Choroid plexus epithelial cell (primary cell): ENCODE results near the gene OR9A2.

Experiments
- DNase-seq: peaks from one replicate; pipeline ENCODE4 v3.0.0-alpha.2; 2010; ENCODE audit warnings: low read depth
- H3K4me3 ChIP-seq: 2 replicates; pipeline ENCODE4 v1.5.1; 2011; ENCODE audit warnings: low read depth, mild to moderate bottlenecking, control low read depth, low read length, moderate library complexity
- TF ChIP-seq, protein P1 (sequence below): conservative IDR thresholded peaks from 2 replicates; pipeline ENCODE4 v1.5.1; 2011; ENCODE audit warnings: low read depth, mild to moderate bottlenecking, control low read depth, inconsistent platforms, low read length, moderate library complexity

The OR9A2 gene

DNA sequence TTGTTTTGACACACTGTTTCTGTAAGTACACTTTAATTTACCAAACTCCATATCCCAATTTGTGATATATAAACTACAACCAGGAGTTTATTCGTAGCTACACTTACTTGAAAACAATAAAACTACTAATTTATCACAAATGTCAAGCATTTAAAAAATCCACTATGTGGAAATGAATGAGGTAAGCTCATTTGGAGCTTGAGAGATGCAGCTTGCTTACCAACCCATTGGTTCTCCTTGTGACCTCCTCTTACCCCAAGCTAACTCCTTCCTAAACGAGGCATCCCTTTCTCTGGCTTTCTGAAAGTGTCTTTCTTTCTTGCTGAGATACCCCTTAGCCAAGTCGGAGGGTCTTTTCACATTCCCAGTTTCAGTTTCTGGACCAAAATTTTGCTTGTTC lies 27.7 kb upstream of the OR9A2 start:
- H3K4me3 ChIP-seq: no peak overlapping the region
- TF ChIP-seq, protein P1, sequence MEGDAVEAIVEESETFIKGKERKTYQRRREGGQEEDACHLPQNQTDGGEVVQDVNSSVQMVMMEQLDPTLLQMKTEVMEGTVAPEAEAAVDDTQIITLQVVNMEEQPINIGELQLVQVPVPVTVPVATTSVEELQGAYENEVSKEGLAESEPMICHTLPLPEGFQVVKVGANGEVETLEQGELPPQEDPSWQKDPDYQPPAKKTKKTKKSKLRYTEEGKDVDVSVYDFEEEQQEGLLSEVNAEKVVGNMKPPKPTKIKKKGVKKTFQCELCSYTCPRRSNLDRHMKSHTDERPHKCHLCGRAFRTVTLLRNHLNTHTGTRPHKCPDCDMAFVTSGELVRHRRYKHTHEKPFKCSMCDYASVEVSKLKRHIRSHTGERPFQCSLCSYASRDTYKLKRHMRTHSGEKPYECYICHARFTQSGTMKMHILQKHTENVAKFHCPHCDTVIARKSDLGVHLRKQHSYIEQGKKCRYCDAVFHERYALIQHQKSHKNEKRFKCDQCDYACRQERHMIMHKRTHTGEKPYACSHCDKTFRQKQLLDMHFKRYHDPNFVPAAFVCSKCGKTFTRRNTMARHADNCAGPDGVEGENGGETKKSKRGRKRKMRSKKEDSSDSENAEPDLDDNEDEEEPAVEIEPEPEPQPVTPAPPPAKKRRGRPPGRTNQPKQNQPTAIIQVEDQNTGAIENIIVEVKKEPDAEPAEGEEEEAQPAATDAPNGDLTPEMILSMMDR: no peak
- DNase-seq: no peak

DNA sequence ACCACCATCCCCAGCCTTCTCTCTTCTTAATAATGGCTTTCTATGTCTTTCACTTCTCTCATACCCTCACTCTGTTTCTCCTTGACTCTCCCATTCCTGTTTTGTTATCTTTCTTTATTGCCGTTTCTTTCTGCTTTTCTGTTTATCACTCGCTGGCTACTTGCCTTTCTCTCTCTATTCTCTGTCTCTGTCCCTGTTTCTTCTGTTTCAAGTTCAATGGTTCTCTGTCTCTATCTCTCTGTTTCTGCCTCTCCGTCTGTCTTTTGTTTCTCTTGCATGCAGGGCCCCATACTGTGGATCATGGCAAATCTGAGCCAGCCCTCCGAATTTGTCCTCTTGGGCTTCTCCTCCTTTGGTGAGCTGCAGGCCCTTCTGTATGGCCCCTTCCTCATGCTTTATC lies 25.1 kb upstream of the OR9A2 start, which contains the start of gene OR6V1:
OR6V1 (plus strand) TSS at position 301 of the 400 bp plus-strand sequence; CDS start at position 301, 0 bp downstream.
- TF ChIP-seq, protein P1: no peak
- H3K4me3 ChIP-seq: no peak within 1 kb of the TSS
- no peak for DNase-seq

DNA sequence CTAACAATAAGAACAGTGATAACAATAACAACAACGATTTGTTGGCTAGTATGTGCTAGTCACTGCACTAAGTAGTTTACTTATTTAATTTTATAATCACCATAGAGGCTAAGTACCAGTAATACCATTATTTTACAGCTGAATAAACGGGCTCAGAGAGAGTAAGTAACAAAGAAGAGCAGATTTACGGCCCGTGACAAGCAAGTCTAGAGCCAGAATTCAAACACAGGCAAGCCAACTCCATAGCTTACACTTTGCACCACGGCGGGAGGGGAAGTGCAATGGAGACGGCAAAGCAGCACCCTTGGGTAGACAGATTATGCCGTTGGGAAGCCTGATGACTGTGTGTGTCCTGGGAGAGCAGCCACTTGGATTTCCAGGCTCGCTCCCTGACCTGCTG lies 24.0 kb upstream of the OR9A2 start:
- TF ChIP-seq, protein P1: no peak
- H3K4me3 ChIP-seq: no peak overlapping the region
- no peak for DNase-seq

DNA sequence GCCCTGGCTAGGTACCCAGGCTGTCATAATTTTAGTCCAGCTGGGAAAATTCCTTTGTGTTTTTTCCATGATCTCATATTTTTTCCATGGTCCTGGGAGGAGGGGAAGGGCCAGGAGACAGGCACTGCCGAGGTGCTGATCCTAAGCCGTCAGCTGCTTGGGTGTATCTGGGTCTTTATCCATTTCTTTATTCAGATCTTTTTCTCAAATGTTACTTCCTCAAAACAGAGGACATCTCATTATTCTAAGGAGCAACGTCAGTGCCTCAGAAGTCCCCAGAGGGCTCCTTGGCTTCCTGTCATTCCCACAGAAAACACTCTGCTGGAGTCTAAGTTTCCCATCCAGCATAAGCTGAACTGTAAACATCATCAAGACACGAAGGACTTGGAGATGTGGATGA lies 22.4 kb upstream of the OR9A2 start:
- DNase-seq: no peak
- TF ChIP-seq, protein P1: no peak

GRCh38 chr7:143048827-143049226 lies 21.9 kb upstream of the OR9A2 start:
- no peak overlapping the region for H3K4me3 ChIP-seq
- no peak for DNase-seq
- TF ChIP-seq, protein P1: no peak

More for the DNA sequence above, 22.4 kb upstream of the OR9A2 start:
- H3K4me3 ChIP-seq: no peak overlapping the region

GRCh38 chr7:143047326-143047725 lies 20.4 kb upstream of the OR9A2 start:
- DNase-seq: no peak
- TF ChIP-seq, protein P1: no peak
- H3K4me3 ChIP-seq: no peak overlapping the region

DNA sequence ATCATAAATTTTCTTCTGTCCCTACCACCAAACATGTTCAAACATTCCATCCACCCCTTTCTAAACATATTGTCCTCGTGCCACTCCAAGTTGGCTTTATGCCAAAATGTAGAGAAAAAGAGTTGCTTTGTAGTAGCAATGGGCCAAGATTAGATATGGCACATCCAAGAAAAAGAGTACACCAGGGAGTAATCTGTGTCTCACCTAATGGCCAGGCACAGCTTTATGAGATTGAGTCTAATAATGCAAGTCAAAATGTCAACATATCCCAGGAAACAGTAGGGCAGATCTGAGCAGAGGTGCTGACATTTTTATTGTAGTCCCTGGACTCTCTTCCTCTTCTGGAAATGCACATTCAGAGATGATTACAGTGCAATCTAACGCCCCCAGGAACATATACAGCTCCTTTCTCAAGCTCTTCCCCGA lies 19.5 kb upstream of the OR9A2 start:
- DNase-seq: no peak
- H3K4me3 ChIP-seq: no peak overlapping the region
- TF ChIP-seq, protein P1: no peak
